ENCODE results near the gene CPAMD8. TPM values are rescaled to one million over a fixed set of nuclear protein-coding genes. Genes with fewer than 3 reads are reported as not detected.

Gene CPAMD8
- total RNA-seq, 6 experiments from 2014 or later, result 0.90 to 1.8 (median 1.2) TPM

DNA sequence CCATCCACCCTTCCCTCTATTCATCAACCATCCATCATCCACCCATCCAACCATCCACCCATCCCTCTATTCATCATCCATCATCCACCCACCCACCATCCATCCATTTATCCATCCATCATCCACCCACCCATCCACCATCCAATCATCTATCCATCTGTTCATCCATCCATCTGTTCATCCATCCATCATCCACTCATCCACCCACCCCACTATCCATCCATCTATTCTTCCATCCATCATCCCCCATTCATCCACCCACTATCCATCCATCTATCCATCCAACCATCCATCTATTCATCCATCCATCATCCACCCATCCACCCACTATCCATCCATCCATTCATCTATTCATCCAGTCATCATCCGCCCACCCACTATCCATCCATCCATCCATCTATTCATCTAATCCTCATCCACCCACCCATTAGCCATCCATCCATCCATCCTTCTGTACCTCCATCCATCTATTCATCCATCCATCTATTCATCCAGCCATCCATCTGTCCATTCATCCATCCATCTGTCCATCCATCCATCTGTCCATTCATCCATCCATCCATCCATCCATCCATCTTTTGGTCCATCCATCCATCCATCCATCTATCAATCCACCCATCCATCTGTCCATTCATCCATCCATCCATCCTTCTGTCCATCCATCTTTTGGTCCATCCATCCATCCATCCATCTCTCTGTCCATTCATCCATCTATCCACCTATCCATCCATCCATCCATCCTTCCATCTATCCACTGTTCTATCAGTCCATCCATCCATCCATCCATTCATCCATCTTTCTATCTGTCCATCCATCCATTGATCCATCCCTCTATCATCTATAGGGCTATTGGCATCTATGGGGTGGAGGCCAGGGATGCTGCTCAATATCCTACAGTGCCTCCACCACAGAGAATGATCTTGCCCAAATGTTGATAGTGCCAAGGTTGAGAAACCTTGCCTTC, 47.5 kb downstream of the CPAMD8 start:
- intact Hi-C loops (cut with DNase I), result no loop called here
- 69% methylated on average over 1 of the region's 1 CpG for WGBS (ENCODE audit: insufficient coverage, low coverage, low lambda C conversion rate, missing lambda C conversion rate)
- no peaks in the 10 kb centered on the region for H3K27me3 ChIP-seq

DNA sequence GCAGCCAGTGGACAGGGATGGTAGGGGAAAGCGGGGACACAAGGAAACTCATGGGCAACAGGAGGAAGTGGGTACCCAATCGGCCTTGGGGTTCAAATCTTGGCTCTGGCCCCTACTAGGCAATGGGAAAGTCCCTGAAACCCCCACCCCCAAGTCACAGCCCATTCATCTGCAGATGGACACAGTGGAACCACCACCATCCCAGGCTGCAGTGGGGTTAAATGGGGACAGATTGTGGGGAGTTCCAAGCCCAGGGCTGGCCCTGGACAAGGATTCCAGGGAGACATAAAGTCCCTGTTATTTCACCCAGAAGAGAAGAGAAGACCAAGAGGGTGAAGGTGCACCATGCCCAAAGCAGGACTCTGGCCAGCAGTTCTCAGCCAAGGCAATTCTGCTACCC, 48.5 kb downstream of the CPAMD8 start:
- DNase-seq (no peak), ATAC-seq (no peak)
- TF ChIP-seq POLR2A (IDR thresholded peaks at IDR 0.05) (no peak), CTCF (IDR thresholded peaks at IDR 0.05) (no peak)
- Histone ChIP-seq H3K4me3 (no peak overlapping the region), H3K9me3 (no peaks in the 10 kb centered on the region), H3K4me1 (no peaks in the 10 kb centered on the region), H3K36me3 (no peaks in the 10 kb centered on the region), H3K27ac (no peak overlapping the region), H3K27me3 (no peaks in the 10 kb centered on the region)
- WGBS (ENCODE audit: insufficient coverage, low coverage, low lambda C conversion rate, missing lambda C conversion rate), result 43% methylated on average over 2 of the region's 2 CpGs
- intact Hi-C loops (cut with DNase I), result no loop called here

More for the DNA sequence above, 47.5 kb downstream of the CPAMD8 start:
- Histone ChIP-seq H3K36me3 (no peaks in the 10 kb centered on the region), H3K4me3 (no peak overlapping the region), H3K9me3 (no peaks in the 10 kb centered on the region), H3K4me1 (no peaks in the 10 kb centered on the region), H3K27ac (no peak overlapping the region)
- no peak for DNase-seq
- TF ChIP-seq CTCF (IDR thresholded peaks at IDR 0.05) (no peak), POLR2A (IDR thresholded peaks at IDR 0.05) (no peak)
- ATAC-seq, result no peak

DNA sequence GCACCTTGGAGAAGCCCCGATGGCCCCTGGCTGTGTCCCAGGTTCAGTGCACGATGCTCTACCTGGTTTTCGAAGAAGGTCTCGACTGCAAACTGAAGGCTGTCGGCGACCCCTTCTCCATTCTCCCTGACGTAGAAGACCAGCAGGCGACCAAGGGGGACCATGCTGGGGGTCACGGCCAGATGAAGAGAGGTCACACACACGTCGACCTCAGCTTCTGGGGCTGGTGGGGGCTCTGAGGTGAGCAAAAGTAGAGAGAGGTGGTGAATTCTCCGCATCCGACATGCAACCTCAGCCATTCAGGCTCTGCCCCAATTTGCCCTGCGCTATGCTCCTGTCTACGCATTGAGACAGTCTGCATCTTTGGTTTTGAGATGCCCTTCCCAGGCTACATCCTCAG, 49.3 kb downstream of the CPAMD8 start:
- intact Hi-C loops (cut with DNase I), result no loop called here
- no peaks in the 10 kb centered on the region for H3K27me3 ChIP-seq
- ATAC-seq (no peak), DNase-seq (no peak)
- no peak overlapping the region for H3K27ac ChIP-seq
- no peaks in the 10 kb centered on the region for H3K9me3 ChIP-seq
- no peaks in the 10 kb centered on the region for H3K4me1 ChIP-seq
- WGBS (ENCODE audit: insufficient coverage, low coverage, low lambda C conversion rate, missing lambda C conversion rate), result 0% methylated on average over 2 of the region's 15 CpGs
- no peak overlapping the region for H3K4me3 ChIP-seq
- TF ChIP-seq POLR2A (IDR thresholded peaks at IDR 0.05) (no peak), CTCF (IDR thresholded peaks at IDR 0.05) (no peak)
- no peaks in the 10 kb centered on the region for H3K36me3 ChIP-seq

DNA sequence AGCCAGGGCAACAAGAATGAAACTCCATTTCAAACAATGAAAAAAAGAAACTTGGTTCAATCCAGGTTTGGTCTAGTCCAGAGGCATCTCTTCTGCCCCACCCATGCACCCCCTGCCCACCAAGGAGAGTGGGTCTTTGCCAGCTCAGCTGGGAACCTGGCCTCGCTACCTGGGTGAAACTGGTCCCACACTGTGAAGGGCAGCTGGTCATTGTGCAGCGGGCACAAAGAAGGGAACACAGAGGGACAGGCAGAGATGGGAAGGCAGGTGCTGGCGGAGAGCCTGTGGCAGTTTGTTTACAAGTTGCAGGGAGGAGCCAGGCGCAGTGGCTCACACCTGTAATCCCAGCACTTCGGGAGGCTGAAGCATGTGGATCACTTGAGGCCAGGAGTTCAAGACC, 50.2 kb downstream of the CPAMD8 start:
- no peak overlapping the region for H3K27ac ChIP-seq
- DNase-seq (no peak), ATAC-seq (no peak)
- H3K4me1 ChIP-seq, result no peaks in the 10 kb centered on the region
- H3K4me3 ChIP-seq, result no peak overlapping the region
- no peaks in the 10 kb centered on the region for H3K27me3 ChIP-seq
- H3K9me3 ChIP-seq, result no peaks in the 10 kb centered on the region
- 80% methylated on average over 1 of the region's 5 CpGs for WGBS (ENCODE audit: insufficient coverage, low coverage, low lambda C conversion rate, missing lambda C conversion rate)
- TF ChIP-seq POLR2A (IDR thresholded peaks at IDR 0.05), result no peak
- TF ChIP-seq CTCF (IDR thresholded peaks at IDR 0.05), result no peak
- H3K36me3 ChIP-seq, result no peaks in the 10 kb centered on the region
- intact Hi-C loops (cut with DNase I), result no loop called here

Measured in right lobe of liver (tissue), 6 donors.